HEK293 (cell line): ENCODE data around the gene HTRA1.
A peak's percentile ranks its signal among the peaks of the same experiment; 100 is the strongest.

Source experiments
- CTCF ChIA-PET: fragments of 350-600 bp; formaldehyde crosslinking; extraction: SDS; loops from one replicate; lab custom pipeline; 2021; ENCODE audit warnings: antibody characterized with exemption; lab: Yijun Ruan, JAX
- POLR2A ChIA-PET: fragments of 300-600 bp; formaldehyde crosslinking; extraction: SDS; loops from one replicate; lab custom pipeline; 2020; ENCODE audit warnings: antibody characterized with exemption, inconsistent platforms; lab: Yijun Ruan, JAX
- H3K27ac ChIP-seq: fragments of 200-500 bp; sonication (Bioruptor generic); 2 replicates; pipeline ENCODE4 v1.5.1; 2014; ENCODE audit warnings: low read depth, low read length, control low read depth, inconsistent platforms; ENCODE audit errors: extremely low read depth
- H3K36me3 ChIP-seq, 2 experiments: fragments of 200-500 bp in 1 of 2; sonication (Bioruptor generic) in 1 of 2; 1 replicate in 1 of 2; 2 replicates in 1 of 2; pipeline ENCODE4 v1.5.1; 2014 to 2017; ENCODE audit warnings: inconsistent platforms in 2 of 2, low read length in 2 of 2; ENCODE audit not compliant: control insufficient read depth in 2 of 2, insufficient read depth in 1 of 2
- H3K4me1 ChIP-seq: fragments of 200-500 bp; sonication (Bioruptor generic); 2 replicates; pipeline ENCODE4 v1.5.1; 2014; ENCODE audit warnings: mild to moderate bottlenecking, low read length, inconsistent platforms; ENCODE audit not compliant: control insufficient read depth, insufficient read depth
- H3K4me3 ChIP-seq: 2 replicates; pipeline ENCODE4 v1.5.1; 2011; ENCODE audit warnings: low read depth, mild to moderate bottlenecking, control low read depth, low read length, moderate library complexity
- H3K9me3 ChIP-seq: fragments of 200-500 bp; sonication (Bioruptor generic); 2 replicates; pipeline ENCODE4 v1.5.1; 2014; ENCODE audit warnings: low read depth, low read length, inconsistent platforms; ENCODE audit not compliant: control insufficient read depth, insufficient read depth
- FEZF1 ChIP-seq: fragments of 450-650 bp; formaldehyde crosslinking; IDR thresholded peaks from 2 replicates; pipeline ENCODE4 v1.5.1; 2016; ENCODE audit warnings: missing biosample characterization, missing genetic modification characterization
- SP7 ChIP-seq: fragments of 450-650 bp; formaldehyde crosslinking; IDR thresholded peaks from 2 replicates; pipeline ENCODE4 v1.5.1; 2016; ENCODE audit warnings: missing biosample characterization, missing genetic modification characterization
- ZIC2 ChIP-seq: fragments of 450-650 bp; formaldehyde crosslinking; IDR thresholded peaks from 2 replicates; pipeline ENCODE4 v1.5.1; 2016; ENCODE audit warnings: missing biosample characterization, missing genetic modification characterization
- ZNF10 ChIP-seq: fragments of 450-650 bp; formaldehyde crosslinking; IDR thresholded peaks from 2 replicates; pipeline ENCODE4 v1.5.1; 2017; ENCODE audit warnings: missing biosample characterization, missing genetic modification characterization
- ZNF211 ChIP-seq: fragments of 450-650 bp; formaldehyde crosslinking; IDR thresholded peaks from 2 replicates; pipeline ENCODE4 v1.5.1; 2016; ENCODE audit warnings: low read depth, missing biosample characterization, missing genetic modification characterization
- ZNF24 ChIP-seq: fragments of 450-650 bp; formaldehyde crosslinking; IDR thresholded peaks from 2 replicates; pipeline ENCODE4 v1.5.1; 2016; ENCODE audit warnings: missing biosample characterization, missing genetic modification characterization
- ZNF341 ChIP-seq: fragments of 450-650 bp; formaldehyde crosslinking; IDR thresholded peaks from 2 replicates; pipeline ENCODE4; 2016; ENCODE audit warnings: low read depth, missing biosample characterization, missing genetic modification characterization
- ZNF354C ChIP-seq: fragments of 450-650 bp; formaldehyde crosslinking; IDR thresholded peaks from 2 replicates; pipeline ENCODE4 v1.5.1; 2016; ENCODE audit warnings: missing biosample characterization, missing genetic modification characterization, low read depth, borderline replicate concordance
- ZNF362 ChIP-seq: fragments of 450-650 bp; formaldehyde crosslinking; IDR thresholded peaks from 2 replicates; pipeline ENCODE4 v1.5.1; 2016; ENCODE audit warnings: missing biosample characterization, missing genetic modification characterization
- ZNF544 ChIP-seq: fragments of 450-650 bp; formaldehyde crosslinking; IDR thresholded peaks from 2 replicates; pipeline ENCODE4 v1.5.0; 2017; ENCODE audit warnings: missing biosample characterization, missing genetic modification characterization
- ZNF561 ChIP-seq: fragments of 450-650 bp; IDR thresholded peaks from 2 replicates; pipeline ENCODE4 v1.5.1; 2018; ENCODE audit warnings: missing biosample characterization, missing genetic modification characterization, borderline replicate concordance
- ZNF645 ChIP-seq: fragments of 450-650 bp; formaldehyde crosslinking; IDR thresholded peaks from 2 replicates; pipeline ENCODE4; 2016; ENCODE audit warnings: missing biosample characterization, missing genetic modification characterization
- ZNF664 ChIP-seq: fragments of 450-650 bp; formaldehyde crosslinking; IDR thresholded peaks from 2 replicates; pipeline ENCODE4 v1.5.1; 2016; ENCODE audit warnings: missing biosample characterization, missing genetic modification characterization
- ZSCAN30 ChIP-seq: fragments of 450-650 bp; IDR thresholded peaks from 2 replicates; pipeline ENCODE4 v1.5.1; 2018; ENCODE audit warnings: missing biosample characterization, mild to moderate bottlenecking, missing genetic modification characterization, moderate library complexity
- TF ChIP-seq, protein P1 (sequence below): fragments of 450-650 bp; formaldehyde crosslinking; IDR thresholded peaks from 2 replicates; pipeline ENCODE4 v1.5.1; 2017; ENCODE audit warnings: missing biosample characterization, mild to moderate bottlenecking, missing genetic modification characterization, moderate library complexity
- TF ChIP-seq, protein P2 (sequence below): fragments of 450-650 bp; formaldehyde crosslinking; IDR thresholded peaks from 2 replicates; pipeline ENCODE4 v1.5.1; 2017; ENCODE audit warnings: missing biosample characterization, missing genetic modification characterization
- TF ChIP-seq, protein P3 (sequence below): fragments of 450-650 bp; formaldehyde crosslinking; IDR thresholded peaks from 2 replicates; pipeline ENCODE4 v1.5.1; 2016; ENCODE audit warnings: missing biosample characterization, missing genetic modification characterization

The HTRA1 gene

DNA sequence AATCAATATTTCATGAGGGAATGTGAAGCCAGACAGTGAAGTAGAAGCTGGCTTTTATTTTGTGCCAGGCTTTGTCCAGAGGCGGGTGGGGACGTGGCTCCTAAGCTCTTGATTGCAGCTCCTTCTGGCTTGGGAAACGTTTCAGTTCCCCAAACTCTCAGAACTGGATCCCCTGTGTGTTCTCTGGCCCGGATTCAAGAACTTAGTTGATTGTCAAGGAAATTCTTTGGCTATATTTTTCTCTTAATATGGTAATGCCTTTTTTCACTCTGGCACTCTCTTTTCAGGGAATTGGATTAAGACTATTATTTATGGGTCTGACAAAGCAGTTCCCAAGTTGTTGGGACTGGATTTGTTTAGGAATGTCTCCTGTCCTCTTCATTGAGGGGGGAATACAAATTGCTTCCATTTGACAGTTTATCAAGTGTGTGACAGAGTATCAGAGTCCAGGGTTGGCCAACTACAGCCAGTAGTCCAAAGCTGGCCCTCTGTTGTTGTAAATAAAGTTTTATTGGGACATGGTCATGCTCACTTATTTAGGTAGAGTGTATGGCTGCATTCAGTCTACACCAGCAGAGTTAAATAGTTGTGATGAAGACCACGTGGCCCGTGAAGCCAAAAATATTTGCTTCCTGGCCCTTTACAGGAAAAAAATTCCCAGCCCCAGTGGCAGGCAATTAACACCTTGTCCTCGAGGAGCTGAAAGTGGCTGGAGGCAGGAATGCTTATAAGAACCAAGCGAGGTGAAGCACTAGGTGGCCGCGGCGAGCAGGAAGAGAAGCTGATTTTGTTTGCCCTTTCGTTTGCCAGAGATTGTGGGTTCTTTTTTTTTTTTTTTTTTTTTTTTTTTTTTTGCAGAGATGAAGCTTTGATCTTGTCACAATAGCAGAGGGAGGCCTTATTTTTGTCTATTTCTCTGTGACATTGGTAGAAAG lies 34.3 kb downstream of the HTRA1 start:
- Histone ChIP-seq H3K36me3 (no peaks in the 10 kb centered on the region), H3K4me3 (no peak overlapping the region), H3K27ac (no peak overlapping the region), H3K9me3 (no peaks in the 10 kb centered on the region), H3K4me1 (peaks cover 4% of the 10 kb centered on the region; the same call in 1 of the 2 replicates)
- ChIA-PET CTCF (interaction anchor here (1.1 to 1.7 kb wide), 2 partner anchors 10 to 70 kb away, joined by 5 to 7 read pairs; no protein-coding TSS in a partner anchor), POLR2A (no interaction called here)
- 0 out of 2 replicates have a peak, but pooled peaks have one; percentile 16 for TF ChIP-seq FEZF1 (tag by site-specific recombination)
- TF ChIP-seq, protein P1, sequence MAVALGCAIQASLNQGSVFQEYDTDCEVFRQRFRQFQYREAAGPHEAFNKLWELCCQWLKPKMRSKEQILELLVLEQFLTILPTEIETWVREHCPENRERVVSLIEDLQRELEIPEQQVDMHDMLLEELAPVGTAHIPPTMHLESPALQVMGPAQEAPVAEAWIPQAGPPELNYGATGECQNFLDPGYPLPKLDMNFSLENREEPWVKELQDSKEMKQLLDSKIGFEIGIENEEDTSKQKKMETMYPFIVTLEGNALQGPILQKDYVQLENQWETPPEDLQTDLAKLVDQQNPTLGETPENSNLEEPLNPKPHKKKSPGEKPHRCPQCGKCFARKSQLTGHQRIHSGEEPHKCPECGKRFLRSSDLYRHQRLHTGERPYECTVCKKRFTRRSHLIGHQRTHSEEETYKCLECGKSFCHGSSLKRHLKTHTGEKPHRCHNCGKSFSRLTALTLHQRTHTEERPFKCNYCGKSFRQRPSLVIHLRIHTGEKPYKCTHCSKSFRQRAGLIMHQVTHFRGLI = no peak
- peak; percentile 78; the same call in 1 of the 2 replicates for TF ChIP-seq ZNF362 (tag by site-specific recombination)

GRCh38 chr10:122497241-122497640 lies 35.9 kb downstream of the HTRA1 start:
- Histone ChIP-seq H3K36me3 (no peaks in the 10 kb centered on the region), H3K4me3 (no peak overlapping the region), H3K27ac (no peak overlapping the region), H3K9me3 (no peaks in the 10 kb centered on the region), H3K4me1 (peaks cover 4% of the 10 kb centered on the region; the same call in 1 of the 2 replicates)
- ChIA-PET CTCF (interaction anchor here (1.7 kb wide), 1 partner anchor 69 kb away, joined by 7 read pairs; no protein-coding TSS in a partner anchor), POLR2A (no interaction called here)
- TF ChIP-seq ZNF664 (no peak), ZNF341 (tag by site-specific recombination) (peak; percentile 23; the same call in 1 of the 2 replicates)

DNA sequence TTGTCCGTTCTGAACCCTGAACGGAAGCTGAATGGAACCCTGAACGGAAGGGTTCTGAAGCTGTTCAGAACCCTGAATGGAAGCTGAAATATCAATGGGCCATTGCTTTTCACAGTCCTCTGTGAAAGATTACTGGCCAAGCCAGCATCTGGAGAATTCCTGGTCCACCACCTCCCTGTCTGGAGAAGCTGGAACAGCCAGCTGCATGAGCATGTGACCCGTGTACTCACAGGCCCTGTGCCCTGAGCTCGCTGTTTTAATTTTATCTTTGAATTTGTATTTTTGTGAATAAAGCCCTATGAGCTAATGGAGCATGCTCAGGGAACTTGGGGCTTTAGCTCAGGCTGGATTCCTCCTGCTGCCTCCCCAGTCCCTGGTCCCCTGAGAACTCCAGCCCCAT lies 37.2 kb downstream of the HTRA1 start:
- no peak overlapping the region for H3K27ac ChIP-seq
- CTCF ChIA-PET = no interaction called here
- peaks cover 4% of the 10 kb centered on the region; the same call in 1 of the 2 replicates for H3K4me1 ChIP-seq
- TF ChIP-seq ZNF645 (tag by site-specific recombination) (no peak), ZNF211 (tag by site-specific recombination) (no peak), ZNF354C (tag by site-specific recombination) (no peak), ZIC2 (no peak), ZSCAN30 (tag by site-specific recombination) (no peak), ZNF561 (tag by site-specific recombination) (no peak), SP7 (tag by site-specific recombination) (no peak), ZNF10 (tag by site-specific recombination) (no peak), ZNF544 (tag by site-specific recombination) (no peak), ZNF24 (tag by site-specific recombination) (no peak)
- TF ChIP-seq, protein P2, sequence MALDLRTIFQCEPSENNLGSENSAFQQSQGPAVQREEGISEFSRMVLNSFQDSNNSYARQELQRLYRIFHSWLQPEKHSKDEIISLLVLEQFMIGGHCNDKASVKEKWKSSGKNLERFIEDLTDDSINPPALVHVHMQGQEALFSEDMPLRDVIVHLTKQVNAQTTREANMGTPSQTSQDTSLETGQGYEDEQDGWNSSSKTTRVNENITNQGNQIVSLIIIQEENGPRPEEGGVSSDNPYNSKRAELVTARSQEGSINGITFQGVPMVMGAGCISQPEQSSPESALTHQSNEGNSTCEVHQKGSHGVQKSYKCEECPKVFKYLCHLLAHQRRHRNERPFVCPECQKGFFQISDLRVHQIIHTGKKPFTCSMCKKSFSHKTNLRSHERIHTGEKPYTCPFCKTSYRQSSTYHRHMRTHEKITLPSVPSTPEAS (tag by site-specific recombination) = no peak
- TF ChIP-seq, protein P3, sequence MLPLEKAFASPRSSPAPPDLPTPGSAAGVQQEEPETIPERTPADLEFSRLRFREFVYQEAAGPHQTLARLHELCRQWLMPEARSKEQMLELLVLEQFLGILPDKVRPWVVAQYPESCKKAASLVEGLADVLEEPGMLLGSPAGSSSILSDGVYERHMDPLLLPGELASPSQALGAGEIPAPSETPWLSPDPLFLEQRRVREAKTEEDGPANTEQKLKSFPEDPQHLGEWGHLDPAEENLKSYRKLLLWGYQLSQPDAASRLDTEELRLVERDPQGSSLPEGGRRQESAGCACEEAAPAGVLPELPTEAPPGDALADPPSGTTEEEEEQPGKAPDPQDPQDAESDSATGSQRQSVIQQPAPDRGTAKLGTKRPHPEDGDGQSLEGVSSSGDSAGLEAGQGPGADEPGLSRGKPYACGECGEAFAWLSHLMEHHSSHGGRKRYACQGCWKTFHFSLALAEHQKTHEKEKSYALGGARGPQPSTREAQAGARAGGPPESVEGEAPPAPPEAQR (tag by site-specific recombination) = no peak
- no peaks in the 10 kb centered on the region for H3K36me3 ChIP-seq
- H3K4me3 ChIP-seq = no peak overlapping the region
- H3K9me3 ChIP-seq = no peaks in the 10 kb centered on the region
- POLR2A ChIA-PET = no interaction called here
